Endothelial cell (in vitro differentiated cells): Measurements from ENCODE around the gene CFAP47. TPM values are rescaled to one million over a fixed set of nuclear protein-coding genes. Genes with fewer than 3 reads are reported as not detected.

Experiments
- DNase-seq: peaks from one replicate; pipeline ENCODE4 v3.0.0; 2021; ENCODE audit warnings: low spot score
- H3K27ac Mint-ChIP-seq: one replicate; pipeline ENCODE4 v1.8.0; 2021; ENCODE audit warnings: mixed read lengths, inconsistent platforms; ENCODE audit not compliant: unreplicated experiment
- H3K27me3 Mint-ChIP-seq: one replicate; pipeline ENCODE4 v1.8.0; 2021; ENCODE audit warnings: mild to moderate bottlenecking, moderate library complexity, mixed read lengths, inconsistent platforms; ENCODE audit not compliant: unreplicated experiment
- H3K36me3 Mint-ChIP-seq: one replicate; pipeline ENCODE4 v1.8.0; 2021; ENCODE audit warnings: mild to moderate bottlenecking, low read depth, mixed read lengths, inconsistent platforms; ENCODE audit not compliant: unreplicated experiment
- H3K4me1 Mint-ChIP-seq: one replicate; pipeline ENCODE4 v1.8.0; 2021; ENCODE audit warnings: mild to moderate bottlenecking, mixed read lengths, inconsistent platforms; ENCODE audit not compliant: unreplicated experiment
- H3K4me3 Mint-ChIP-seq: one replicate; pipeline ENCODE4 v1.8.0; 2021; ENCODE audit warnings: mild to moderate bottlenecking, mixed read lengths, inconsistent platforms; ENCODE audit not compliant: unreplicated experiment
- H3K9me3 Mint-ChIP-seq: one replicate; pipeline ENCODE4 v1.8.0; 2021; ENCODE audit warnings: mixed read lengths, inconsistent platforms; ENCODE audit not compliant: unreplicated experiment
- CTCF ChIP-seq: fragments of 200-600 bp; sonication (generic); IDR thresholded peaks from one replicate; pipeline ENCODE4 v1.5.0; 2021; ENCODE audit warnings: antibody characterized with exemption; ENCODE audit not compliant: unreplicated experiment
- total RNA-seq: library from RNA; stranded (reverse); fragmentation: NEBNext Ultra II Directional; extraction: Animal tissue kit (Norgen Biotek cat#: 25700); gene quantifications from one replicate; pipeline ENCODE4 v1.2.1, GENCODE V29; 2021; ENCODE audit not compliant: unreplicated experiment

Gene CFAP47
- total RNA-seq, 1 donor from 2014 or later, result 0.44 TPM

- Mint-ChIP-seq H3K9me3 (no peaks in the 10 kb centered on the region), H3K27me3 (no peaks in the 10 kb centered on the region), H3K4me1 (no peaks in the 10 kb centered on the region), H3K36me3 (no peaks in the 10 kb centered on the region), H3K4me3 (no peak overlapping the region), H3K27ac (no peak overlapping the region)
- TF ChIP-seq CTCF, result no peak
- DNase-seq, result no peak
Measured at GRCh38 chrX:36422368-36422767, 502.8 kb downstream of the CFAP47 start.

DNA sequence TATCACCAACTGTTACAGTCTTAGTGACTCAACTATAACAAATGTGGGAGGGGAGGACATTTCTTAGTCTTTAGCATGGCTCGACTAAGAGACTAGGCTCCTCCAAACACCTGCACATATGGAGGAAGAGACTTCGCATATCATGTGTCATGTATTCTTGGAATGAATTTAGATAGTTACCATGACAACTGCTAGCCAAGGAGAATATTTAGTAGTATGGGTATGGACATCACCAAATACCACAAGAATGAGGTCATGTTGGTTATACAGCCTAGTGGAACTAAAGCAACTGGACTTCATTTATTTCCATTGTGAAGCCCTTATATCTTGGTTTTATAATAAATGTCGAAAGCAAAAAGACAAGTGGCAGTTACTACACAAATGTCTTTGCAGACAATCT is 512.3 kb downstream of the CFAP47 start:
- H3K36me3 Mint-ChIP-seq, result no peaks in the 10 kb centered on the region
- no peaks in the 10 kb centered on the region for H3K4me1 Mint-ChIP-seq
- no peaks in the 10 kb centered on the region for H3K9me3 Mint-ChIP-seq
- no peaks in the 10 kb centered on the region for H3K27me3 Mint-ChIP-seq
- H3K27ac Mint-ChIP-seq, result no peak overlapping the region
- no peak for TF ChIP-seq CTCF
- no peak overlapping the region for H3K4me3 Mint-ChIP-seq
- DNase-seq, result no peak

DNA sequence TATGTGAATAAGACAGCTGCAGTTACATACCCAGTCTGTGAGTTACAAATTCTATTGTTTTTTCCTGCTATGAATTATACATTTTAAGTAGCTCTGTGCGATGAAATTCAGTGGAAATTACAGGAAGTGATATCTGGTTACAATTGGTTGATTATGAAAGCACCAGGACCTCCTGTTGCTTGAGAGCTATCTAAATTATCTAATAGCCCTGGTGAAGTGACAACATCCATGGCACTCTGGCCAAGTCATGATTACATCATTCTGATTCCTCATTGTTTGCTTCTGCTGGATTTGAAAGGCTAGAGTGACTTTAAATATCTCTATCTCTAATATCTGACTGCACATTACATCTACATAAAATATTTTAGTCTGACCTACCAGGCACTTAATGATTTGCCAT is 515.0 kb downstream of the CFAP47 start:
- Mint-ChIP-seq H3K27ac (no peak overlapping the region), H3K9me3 (no peaks in the 10 kb centered on the region), H3K36me3 (no peaks in the 10 kb centered on the region), H3K27me3 (no peaks in the 10 kb centered on the region), H3K4me3 (no peak overlapping the region), H3K4me1 (no peaks in the 10 kb centered on the region)
- no peak for DNase-seq
- TF ChIP-seq CTCF, result no peak

Other genes starting within 250 kb of the CFAP47 start
- not detected for gene MAGEB16, start 121.4 kb upstream of the CFAP47 start, total RNA-seq